Left kidney (tissue), 2 donors: ENCODE results near the gene ACSS3. TPM values are rescaled to one million over a fixed set of nuclear protein-coding genes. Genes with fewer than 3 reads are reported as not detected.

Source experiments
- DNase-seq: peaks from one replicate; pipeline ENCODE4 v3.0.0-alpha.2; 2013
- polyA plus RNA-seq: library from polyadenylated mRNA; unstranded; fragments of 120-200 nt; gene quantifications from one replicate; pipeline ENCODE4 v1.2.1, GENCODE V29; 2013; ENCODE audit not compliant: insufficient read length

Gene ACSS3
- polyA plus RNA-seq, 1 donor = 27.4 TPM

DNA sequence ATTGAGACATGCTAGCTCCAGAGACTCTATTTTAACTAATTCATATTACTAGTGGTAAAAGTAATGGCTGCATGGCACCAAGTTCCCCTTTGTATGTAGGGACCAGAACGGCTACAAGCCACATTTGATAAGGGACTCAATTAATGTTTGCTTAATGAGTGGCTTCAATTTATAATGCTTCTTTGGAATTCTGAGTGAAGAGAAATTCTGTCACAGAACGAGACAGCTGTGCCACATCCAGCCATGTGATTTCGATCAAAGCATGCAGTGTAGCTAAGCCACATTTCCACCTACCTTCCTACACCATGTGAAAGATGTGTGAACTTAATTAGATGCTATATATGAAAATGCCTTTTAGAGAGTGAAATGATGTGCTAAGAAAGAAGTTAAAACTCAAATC, 217.4 kb downstream of the ACSS3 start:
- no peak for DNase-seq

- no peak for DNase-seq
Observed at GRCh38 chr12:81296556-81297305, 218.9 kb downstream of the ACSS3 start.

GRCh38 chr12:81297601-81298000, 219.7 kb downstream of the ACSS3 start:
- no peak for DNase-seq

- DNase-seq = peak; percentile 22
Observed at GRCh38 chr12:81300454-81300853, 222.6 kb downstream of the ACSS3 start.

GRCh38 chr12:81303935-81304334, 226.1 kb downstream of the ACSS3 start:
- no peak for DNase-seq

Other genes starting within 250 kb of the ACSS3 start
- gene LIN7A, start 140.1 kb upstream of the ACSS3 start, polyA plus RNA-seq = 21.8 TPM